HG02938 (cell line): ENCODE measurements around the gene PRUNE2.
"Not testable (repeated sequence)": the region's sequence is repeated elsewhere in the genome, so short reads cannot be mapped to it uniquely, and the experiment has no call there.

Source experiments
- ATAC-seq: cut with Tn5 transposase; IDR thresholded peaks from one replicate; pipeline ENCODE4 v1.9.1; 2021; ENCODE audit warnings: mild to moderate bottlenecking, moderate library complexity; ENCODE audit not compliant: unreplicated experiment

PRUNE2 gene

GRCh38 chr9:76667521-76667957 lies 238.4 kb downstream of the PRUNE2 start:
- no peak for ATAC-seq

- not testable (repeated sequence) for ATAC-seq
Measured at GRCh38 chr9:76665966-76666365, 239.9 kb downstream of the PRUNE2 start.

GRCh38 chr9:76665458-76665857 lies 240.5 kb downstream of the PRUNE2 start:
- no peak for ATAC-seq

- ATAC-seq: no peak
Measured at GRCh38 chr9:76664120-76664519, 241.8 kb downstream of the PRUNE2 start.

GRCh38 chr9:76662476-76663281 lies 243.2 kb downstream of the PRUNE2 start:
- ATAC-seq: no peak

GRCh38 chr9:76658510-76659231 lies 247.2 kb downstream of the PRUNE2 start:
- ATAC-seq: peak; percentile 80

- no peak for ATAC-seq
Measured at GRCh38 chr9:76657265-76657664, 248.6 kb downstream of the PRUNE2 start.

- ATAC-seq: no peak
Measured at GRCh38 chr9:76655971-76656370, 249.9 kb downstream of the PRUNE2 start.

- ATAC-seq: no peak
Measured at GRCh38 chr9:76655121-76655541, 250.8 kb downstream of the PRUNE2 start.

- ATAC-seq: no peak
Measured at GRCh38 chr9:76654575-76654974, 251.3 kb downstream of the PRUNE2 start.

- ATAC-seq: no peak
Measured at GRCh38 chr9:76654051-76654461, 251.9 kb downstream of the PRUNE2 start.

- no peak for ATAC-seq
Measured at GRCh38 chr9:76652894-76653293, 253.0 kb downstream of the PRUNE2 start.

- no peak for ATAC-seq
Measured at GRCh38 chr9:76651119-76651705, 254.7 kb downstream of the PRUNE2 start.

GRCh38 chr9:76650692-76651091 lies 255.2 kb downstream of the PRUNE2 start:
- ATAC-seq: no peak

GRCh38 chr9:76649894-76650293 lies 256.0 kb downstream of the PRUNE2 start:
- no peak for ATAC-seq

GRCh38 chr9:76646249-76646648 lies 259.7 kb downstream of the PRUNE2 start:
- ATAC-seq: no peak

- no peak for ATAC-seq
Measured at GRCh38 chr9:76644647-76645250, 261.2 kb downstream of the PRUNE2 start.

GRCh38 chr9:76644171-76644570 lies 261.7 kb downstream of the PRUNE2 start:
- peak; percentile 4 for ATAC-seq

GRCh38 chr9:76643399-76644117 lies 262.4 kb downstream of the PRUNE2 start:
- peak; percentile 97 for ATAC-seq

- ATAC-seq: no peak
Measured at GRCh38 chr9:76642701-76643209, 263.2 kb downstream of the PRUNE2 start.
